Activated naive CD4-positive, alpha-beta T cell treated with anti-CD3 and anti-CD28 coated beads, Interleukin-2, amount 50 U/mL, for 16 hours (primary cell): Measurements from ENCODE around the gene FAM107A.

ENCODE experiments used
- DNase-seq: peaks from one replicate; pipeline ENCODE4 v3.0.0-alpha.2; 2020

The FAM107A gene, protein sequence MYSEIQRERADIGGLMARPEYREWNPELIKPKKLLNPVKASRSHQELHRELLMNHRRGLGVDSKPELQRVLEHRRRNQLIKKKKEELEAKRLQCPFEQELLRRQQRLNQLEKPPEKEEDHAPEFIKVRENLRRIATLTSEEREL

DNA sequence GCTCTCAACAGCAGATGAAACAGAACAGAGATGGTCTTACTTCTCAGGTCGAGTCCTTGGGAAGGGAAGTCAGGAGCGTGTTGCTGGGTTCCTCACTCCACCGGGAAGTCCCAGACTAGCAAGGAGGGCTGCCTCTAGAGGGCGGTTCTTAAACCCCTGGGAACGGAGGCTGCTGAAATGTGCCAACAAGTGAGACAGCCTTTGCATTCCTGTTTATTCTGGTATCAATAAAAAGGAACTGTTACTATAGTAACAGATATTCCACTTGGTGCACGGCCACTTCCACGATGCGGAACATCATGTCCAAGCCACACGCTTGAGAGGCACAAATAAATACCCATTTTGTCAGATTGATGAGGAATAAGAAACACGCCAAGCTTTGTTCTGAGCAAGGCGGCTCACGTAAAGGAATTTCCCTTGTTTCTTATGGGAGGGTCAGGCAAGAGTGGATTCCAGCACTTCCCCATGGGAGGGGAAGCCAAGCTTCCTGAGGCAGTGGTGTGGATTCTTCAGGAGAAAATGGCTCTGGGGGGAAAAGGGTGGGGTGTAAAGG lies at the start of gene FAM107A:
TSS of gene FAM107A (minus strand) at position 123 of the 553 bp plus-strand sequence. CDS start 7,531 bp downstream, outside the sequence.
- DNase-seq: no peak

DNA sequence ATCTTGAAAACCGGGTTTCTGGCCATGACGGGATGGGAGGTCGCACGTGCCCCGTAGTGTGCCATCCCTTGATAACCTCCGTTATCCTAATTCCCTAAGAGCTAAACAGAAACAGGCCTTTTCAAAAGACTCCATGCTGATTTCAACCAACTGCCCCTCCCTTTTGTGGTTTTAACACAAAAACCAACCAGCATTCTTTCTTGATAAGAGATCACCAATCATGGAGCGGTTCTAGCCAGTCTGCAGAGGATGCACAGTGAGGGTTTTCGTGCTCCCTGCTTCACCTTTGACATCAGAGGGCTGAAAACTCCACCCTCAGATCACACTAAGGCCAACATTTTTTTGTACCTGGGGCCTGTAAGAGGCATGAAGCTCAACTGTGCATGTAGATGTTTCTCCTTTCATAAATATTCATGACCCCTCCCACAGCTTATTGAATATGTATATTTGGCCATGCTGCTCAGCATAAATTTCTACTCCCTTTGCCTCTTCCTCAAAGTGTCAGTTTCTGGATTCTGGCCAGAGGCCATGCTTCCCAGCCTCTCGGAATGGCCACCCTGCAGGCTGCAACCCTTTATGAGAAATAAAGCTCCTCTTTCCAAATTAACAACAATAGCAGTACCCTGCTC lies 48.1 kb upstream of the FAM107A start:
- no peak for DNase-seq

DNA sequence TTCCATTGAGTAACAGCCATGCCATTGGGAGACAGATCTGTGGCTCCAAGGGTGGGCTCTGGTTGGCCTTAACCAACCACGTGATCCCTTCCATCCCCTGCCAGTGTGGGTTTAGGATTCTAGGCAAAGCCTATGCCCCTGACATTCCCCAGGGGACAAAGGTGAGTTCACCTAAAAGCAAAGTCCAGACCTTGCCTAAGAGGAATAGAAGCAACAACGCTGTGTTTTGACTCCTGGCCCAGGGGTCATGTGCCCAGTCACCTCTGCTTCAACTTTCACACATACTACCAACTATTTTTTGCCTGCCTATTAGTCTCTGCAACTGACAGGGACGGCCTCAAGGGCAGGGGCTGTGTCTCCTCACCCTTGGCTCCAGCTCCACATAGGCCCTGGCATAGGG lies 47.4 kb upstream of the FAM107A start:
- no peak for DNase-seq

DNA sequence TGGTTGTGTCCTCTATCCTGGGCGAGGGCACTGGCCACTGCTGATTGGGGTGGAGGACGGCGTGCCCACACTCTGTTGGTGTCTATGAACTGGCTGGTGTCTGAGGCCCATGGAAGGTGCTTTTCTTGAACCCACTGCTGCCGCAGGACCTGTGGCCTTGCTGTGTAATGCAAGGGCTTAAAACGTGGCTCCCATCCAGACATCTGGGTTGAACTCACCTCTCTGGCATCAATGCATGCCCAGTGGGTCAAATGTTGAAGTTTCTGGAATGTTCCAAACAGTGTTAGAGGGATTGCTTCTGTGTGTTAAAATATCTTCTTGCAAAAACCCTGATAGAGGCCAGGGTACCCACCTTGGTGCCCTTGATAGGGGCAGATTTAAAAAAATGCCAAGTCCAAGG lies 46.8 kb upstream of the FAM107A start:
- no peak for DNase-seq

DNA sequence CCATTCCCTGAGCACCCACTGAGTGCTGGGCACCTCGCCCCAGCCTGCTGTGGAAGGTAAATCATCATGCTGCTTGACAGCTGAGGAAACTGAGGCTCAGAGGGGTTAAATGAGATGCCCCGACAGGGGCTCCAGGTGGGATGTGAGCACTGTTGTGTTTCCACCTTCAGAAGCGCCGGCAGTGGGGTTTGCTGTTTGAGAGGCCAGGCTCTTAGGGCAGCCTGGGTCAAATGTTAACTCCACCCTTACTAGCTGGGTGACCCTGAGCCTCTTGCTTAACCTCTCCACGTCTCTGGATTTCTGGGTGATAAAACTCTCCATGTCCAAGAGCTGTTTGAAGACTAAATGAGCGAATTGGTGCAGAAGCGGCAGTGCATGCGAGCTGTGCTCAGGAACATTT lies 46.3 kb upstream of the FAM107A start:
- no peak for DNase-seq

DNA sequence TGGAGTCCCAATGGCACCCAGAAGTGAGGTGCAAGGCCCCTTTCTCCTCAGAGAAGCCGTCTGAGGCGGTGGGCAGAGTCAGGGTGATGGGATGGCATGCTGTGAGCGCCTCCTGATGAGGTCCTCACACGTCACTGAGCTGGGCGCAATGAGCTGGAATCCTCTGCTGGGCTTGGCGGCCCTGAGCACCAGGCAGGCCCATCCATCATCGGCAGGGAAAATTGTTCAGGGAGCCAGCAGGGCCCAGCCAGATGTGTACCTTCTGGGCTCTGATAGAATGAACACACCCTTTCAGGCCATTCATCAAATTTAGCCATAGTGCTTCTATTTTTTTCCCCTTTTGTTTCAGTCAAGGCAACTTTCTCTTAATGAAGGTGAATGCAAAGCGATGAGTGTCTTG lies 45.7 kb upstream of the FAM107A start:
- no peak for DNase-seq

DNA sequence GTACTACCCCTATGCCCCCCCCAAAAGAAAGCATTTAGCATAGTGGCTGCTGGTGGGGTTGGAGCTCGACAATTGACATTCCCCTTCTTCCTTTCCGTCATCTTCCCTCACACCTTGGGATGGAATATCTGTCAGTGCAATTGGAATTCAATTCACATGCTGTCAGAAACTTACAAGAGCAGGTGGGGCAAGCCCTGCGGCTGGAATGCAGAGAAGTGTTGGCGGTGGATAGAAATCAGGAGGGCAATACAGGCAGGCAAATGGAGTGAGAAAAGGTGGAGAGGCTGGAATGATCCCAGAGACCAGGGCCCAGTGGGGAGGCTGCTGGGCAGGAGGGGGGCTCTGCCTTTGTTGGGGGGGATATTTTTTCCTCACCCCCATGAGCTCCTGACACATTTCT lies 45.2 kb upstream of the FAM107A start:
- no peak for DNase-seq

DNA sequence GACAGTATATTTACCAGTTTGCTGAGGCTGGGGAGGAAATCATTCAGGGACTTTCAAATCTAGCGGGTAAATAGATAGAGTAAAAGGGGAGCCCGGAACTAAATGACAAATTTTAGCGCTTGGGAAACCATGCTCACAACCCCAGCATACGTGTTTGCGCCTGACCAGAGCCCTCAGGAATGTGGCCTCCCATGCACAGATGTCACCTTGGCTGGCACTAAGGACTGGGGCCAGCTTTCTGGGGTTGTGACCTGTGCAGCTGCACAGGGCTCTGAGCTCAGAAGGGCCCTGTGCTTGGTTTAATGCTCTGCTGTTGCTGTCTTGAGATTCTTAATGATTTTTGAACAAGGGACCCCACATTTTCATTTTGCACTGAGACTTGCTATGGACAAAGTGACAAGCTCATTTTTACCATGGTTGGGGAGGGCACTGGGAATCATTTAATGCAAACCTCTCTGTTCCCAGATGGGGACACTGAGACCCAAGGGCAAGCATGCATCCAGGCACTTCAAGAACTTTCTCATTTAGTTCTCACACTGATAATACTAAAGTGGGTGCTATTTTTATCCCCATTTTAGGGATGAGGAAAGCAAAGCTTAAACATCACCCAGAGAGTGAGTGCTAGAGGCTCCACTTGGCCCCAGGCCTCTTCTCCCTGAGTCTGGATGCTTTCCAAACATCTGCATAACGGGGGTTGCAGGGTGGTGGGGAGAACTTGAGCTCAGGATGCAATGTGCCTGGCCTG lies 44.1 kb upstream of the FAM107A start:
- DNase-seq: no peak

DNA sequence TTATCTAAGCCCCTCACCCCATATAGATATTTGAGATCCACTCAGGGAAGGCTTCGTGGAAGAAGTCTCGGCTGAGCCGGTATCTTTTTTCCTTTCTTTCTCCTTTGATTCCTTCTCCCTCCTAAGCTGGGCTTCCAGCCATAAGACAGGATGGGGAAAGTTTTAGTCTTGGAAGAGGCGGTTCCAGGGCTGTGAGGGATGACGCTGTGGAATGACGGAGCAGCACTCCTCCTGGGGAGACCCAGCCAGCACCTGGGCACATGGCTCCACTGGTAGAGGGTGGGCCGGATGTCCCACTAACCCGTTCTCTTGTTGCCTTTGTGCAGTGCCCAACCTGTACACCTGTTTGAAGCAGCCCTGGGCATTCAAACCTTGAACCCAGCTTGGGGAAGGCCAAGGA lies 43.2 kb upstream of the FAM107A start:
- DNase-seq: no peak

DNA sequence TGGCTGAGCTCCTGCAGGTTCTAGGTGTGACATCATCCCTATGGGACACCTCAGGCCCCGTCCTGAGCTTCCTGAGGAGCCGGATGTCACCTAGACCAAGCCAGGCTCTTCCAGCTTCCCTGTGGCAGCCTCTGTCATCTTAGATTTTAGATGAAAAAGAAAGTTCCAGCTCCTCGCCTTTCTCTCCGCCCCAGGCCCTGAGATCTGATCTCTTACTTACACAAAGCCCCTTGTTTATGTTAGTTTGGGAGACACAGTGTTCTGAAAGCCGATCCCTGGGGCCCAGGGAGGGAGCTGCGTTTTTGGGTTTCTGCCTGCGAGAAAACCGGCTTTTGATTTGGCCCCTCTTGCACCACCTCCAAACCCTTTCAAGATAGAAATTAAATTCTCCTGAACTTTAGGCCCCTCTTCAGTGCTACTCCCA lies 40.2 kb upstream of the FAM107A start:
- no peak for DNase-seq

DNA sequence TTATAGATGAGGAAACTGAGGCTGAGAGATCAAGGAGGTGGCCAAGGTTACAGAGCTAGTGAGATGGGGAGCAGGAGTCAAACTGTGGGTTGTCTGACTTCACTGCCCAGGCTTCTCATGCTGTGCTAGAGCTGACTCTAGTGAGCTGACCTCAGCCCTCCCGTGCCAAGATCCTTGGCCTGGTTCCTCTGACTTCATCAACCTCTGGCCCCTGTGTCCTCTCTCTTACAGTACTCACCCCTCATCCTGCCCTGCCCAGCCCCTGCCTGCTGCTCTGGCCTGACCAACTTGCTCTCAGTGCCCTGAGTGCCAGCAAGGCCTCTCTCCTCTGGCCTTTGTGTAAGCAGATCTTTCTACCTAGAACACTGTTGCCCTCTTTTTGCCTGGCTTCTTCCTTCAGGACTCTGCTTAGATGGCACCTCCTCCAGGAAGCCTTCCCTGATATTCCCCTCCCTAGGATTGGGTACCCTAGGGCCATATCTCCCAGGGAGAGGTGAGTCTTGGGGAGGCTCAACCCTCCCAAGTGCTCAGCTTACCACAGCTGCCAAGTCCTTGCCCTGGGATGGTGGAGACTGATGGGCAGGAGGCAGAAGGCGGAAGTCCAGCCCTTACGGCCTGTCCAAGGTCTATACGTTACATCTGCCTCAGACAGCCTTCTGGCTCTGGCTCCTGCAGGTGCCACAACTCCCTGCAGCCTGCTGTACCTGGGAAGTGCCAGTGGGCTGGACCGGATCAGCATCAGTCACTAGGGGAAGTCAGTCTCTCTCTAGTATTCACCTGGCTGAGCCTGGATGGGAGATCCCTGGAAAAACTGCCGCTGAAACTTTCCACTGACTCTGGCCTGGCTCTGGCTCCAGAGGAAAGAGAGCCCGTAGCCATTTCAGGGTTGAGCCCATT lies 36.3 kb upstream of the FAM107A start:
- no peak for DNase-seq

DNA sequence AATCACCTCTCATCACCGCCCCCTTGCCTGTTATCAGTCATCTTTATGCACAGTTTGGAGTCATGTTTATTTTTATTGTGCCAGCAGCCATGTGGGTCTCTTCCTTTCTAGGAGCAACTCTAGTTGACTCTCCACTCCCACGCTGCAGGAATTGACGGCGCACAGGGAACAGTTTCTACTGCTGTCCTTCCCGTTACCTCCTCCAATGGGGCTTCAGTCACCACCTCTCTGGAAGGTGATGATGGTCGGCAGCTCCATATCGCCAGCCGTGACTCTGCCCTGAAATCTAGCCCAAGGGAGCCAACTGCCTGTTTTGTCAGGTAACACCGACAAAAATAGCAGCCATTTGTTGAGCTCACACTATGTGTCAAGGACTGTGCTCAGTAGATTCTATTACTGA lies 35.6 kb upstream of the FAM107A start:
- DNase-seq: no peak

DNA sequence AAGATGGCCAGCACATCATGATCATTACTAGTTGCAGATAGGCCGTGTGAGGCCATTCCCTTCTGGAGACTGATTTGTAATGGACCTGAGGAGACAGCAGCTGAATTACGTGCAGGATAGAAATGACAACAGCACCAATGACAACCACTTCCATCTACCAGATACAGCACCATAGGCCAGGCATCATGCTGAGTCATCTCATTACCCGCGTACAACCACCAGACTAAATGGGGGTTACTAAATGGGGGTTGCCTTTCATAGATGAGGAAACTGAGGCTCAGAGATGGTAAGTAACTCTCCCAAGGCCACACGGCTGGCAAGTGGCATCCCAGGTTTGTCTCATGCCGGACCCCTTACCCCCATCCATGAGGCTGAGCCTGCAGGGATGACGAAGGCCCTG lies 32.8 kb upstream of the FAM107A start:
- no peak for DNase-seq

DNA sequence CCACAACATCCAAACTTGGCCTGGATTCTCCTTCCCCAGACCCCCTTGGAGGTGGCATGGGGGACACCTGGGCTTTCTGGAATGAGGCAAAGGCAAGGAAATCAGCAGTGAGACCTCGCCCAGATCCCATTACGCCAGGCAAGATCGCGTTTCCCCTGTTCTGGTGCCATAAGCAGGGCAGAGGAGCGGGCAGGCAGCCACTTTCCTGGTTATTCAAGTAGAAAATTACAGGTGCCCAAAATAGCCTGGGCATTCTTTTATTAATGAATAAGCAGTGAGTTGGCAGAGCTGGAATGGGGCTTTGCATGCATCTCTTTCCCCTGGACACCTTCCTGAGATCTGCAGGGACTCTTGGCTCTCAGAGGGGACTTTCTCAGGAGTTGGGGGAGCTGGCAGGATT lies 31.5 kb upstream of the FAM107A start:
- DNase-seq: no peak

DNA sequence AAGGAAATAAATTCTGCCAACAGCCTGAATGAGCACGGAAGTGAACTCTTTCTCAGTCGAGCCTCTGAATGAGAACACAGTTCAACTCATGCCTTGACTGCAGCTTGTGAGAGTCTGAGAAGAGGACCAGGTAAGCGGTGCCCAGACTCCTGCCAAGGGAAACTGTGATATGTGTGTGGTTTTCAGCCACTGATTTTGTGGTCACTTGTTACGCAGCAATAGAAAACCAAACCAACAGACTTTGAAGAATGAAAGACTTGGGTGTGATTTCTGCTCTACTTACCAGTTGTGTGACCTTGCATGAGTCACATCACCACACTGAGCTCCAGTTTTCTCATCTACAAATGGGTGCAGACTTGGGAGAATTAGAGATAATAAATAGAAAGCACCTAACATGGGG lies 30.6 kb upstream of the FAM107A start:
- DNase-seq: no peak

DNA sequence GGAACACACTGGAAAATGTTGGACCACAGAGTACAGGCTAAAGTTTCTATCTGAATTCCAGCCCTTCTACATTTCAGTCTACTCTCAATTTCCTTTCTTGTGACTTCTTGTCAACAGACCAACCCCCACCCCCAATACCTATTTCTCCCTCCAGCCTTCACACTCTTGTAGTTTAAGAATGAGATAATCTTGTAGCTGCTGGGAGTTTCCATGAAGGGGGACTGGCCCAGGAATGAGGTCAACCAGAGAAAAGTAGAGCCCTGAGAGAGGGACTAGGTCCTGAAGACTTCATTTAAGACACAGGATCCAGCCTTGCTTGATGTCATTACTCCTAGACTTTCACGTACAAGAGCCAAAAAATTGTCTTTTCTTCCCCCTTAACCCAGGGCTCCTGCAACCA lies 29.5 kb upstream of the FAM107A start:
- no peak for DNase-seq

DNA sequence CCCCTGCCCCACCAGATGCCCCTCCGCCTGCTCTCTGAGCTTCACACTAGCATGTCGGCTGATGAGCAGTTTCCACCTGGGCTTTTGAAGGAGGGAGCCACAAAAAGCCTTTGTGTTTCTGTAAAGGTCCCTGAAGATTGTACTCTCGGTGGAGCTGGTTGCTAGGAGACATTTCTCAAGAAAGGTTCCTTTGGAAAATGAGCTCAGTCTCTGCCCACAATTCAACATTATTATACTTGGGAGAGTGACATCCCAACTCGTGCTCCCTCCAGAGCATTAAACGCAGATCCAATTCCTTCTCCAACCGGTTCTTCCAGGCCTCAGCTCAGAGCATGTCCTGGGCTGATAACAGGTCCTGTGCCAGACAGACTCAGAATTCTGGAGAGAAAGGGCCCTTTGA lies 26.8 kb upstream of the FAM107A start:
- DNase-seq: no peak

DNA sequence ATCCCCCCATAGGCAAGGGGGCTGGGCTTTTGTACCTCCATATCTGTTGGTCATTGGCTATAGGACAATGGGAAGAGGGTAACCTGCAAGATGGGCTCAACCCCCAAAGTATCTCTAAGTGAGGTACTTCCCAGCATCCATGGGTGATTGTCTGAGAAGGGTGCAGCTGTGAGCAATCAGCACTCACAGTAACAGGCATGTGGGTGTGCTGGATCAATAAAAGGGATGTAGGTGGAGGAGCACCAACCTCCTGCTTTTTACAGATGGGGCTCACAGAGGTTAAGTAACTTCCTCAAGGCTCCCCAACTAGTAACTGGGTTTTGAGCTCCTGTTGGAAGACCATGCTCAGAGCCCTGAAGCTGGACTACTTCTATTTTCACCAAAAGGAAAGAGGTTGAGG lies 26.4 kb upstream of the FAM107A start:
- DNase-seq: no peak

DNA sequence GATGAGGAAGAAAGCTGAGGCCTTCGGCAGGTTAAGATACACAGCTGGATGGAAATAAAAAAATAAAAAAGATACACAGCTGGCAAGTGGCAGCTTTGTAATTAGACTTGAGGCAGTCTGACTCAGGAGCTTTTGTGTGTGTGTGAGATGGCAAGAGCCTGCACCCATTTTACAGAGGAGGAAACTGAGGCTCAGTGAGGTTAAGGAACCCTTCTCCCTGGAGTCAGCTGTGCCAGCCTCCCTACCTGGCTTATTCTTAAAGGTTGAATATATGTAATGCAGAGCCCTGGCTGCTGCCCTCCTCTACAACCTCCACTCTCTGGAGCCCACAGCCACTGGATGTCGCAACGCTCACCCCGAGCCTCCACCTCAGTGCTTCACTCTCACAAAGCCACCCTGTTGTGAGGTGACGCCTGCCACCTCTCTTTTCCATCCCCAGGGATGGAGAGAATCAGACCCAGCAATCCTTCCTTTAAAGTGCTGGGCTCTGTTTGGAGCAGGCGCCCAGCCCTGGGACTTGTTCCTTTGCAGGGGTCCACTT lies 20.6 kb upstream of the FAM107A start:
- no peak for DNase-seq

DNA sequence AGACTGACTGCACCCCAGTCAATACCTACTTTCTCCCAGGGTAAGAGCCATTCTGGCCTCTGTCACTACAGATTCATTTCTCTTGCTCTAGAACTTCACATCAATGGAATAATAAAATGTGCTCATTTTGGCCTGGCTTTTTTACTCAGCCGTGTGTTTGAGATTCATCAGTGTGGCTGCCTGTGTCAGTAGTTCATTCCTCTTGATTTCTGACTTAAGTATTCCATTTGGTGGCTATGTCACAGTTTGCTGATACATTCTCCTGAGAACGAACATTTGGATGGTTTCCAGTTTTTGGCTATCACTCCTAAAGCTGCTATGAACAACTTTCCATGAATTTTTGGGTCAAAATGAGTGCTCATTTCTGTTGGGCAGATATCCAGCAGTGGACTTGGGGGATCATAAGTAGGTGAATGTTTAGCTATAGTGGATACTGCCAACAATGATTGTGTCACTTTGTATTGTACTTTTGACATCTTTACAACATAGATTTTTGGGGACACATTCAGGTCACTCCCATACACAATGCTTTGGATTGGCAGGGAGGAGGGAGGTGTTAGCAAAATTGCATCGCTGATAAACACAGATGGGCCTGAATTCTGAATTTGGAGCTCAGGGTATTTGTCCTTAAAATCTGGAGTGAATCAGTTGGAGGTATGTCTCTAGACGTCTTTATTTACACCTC lies 19.8 kb upstream of the FAM107A start:
- no peak for DNase-seq

DNA sequence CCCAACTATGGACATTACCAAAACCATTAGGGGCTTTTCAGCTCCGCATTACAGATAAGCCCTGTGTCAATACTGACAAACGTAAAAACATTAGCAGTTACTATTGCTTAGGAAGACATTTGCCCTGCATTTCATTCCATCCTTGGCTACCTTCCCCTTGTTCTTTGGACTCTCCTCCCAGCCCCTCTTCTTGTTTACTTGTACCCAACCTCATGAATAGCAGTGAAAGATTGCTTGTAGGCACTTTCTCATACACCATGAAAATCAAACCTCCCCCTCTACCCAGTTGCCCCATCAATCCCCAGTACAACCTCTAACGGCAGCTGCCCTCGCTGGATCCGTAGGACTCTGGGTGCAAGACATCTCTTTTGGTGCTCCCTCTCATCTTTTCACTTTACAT lies 16.9 kb upstream of the FAM107A start:
- no peak for DNase-seq
